CD4-positive, alpha-beta T cell treated with Interleukin-15 for 4 hours (primary cell): ENCODE measurements around the gene HHLA2.

Experiments
- DNase-seq: peaks from one replicate; pipeline ENCODE4 v3.0.0-alpha.2; 2020; ENCODE audit warnings: low spot score

HHLA2 gene

GRCh38 chr3:108300103-108300849, 3.9 kb downstream of the HHLA2 start:
- DNase-seq = no peak

GRCh38 chr3:108301695-108302404, 5.5 kb downstream of the HHLA2 start:
- peak; percentile 29 for DNase-seq

GRCh38 chr3:108302570-108302969, 6.2 kb downstream of the HHLA2 start:
- no peak for DNase-seq

GRCh38 chr3:108305484-108306172, 9.3 kb downstream of the HHLA2 start:
- no peak for DNase-seq

GRCh38 chr3:108311797-108312196, 15.4 kb downstream of the HHLA2 start:
- DNase-seq = no peak

- DNase-seq = no peak
Observed at GRCh38 chr3:108312656-108313055, 16.3 kb downstream of the HHLA2 start.

- no peak for DNase-seq
Observed at GRCh38 chr3:108315767-108316301, 19.5 kb downstream of the HHLA2 start.

- no peak for DNase-seq
Observed at GRCh38 chr3:108319428-108320082, 23.2 kb downstream of the HHLA2 start.

GRCh38 chr3:108320746-108321350, 24.5 kb downstream of the HHLA2 start:
- no peak for DNase-seq

- DNase-seq = peak; percentile 4
Observed at GRCh38 chr3:108322352-108322751, 26.0 kb downstream of the HHLA2 start.

- DNase-seq = no peak
Observed at GRCh38 chr3:108324177-108324576, 27.8 kb downstream of the HHLA2 start.

- DNase-seq = no peak
Observed at GRCh38 chr3:108327168-108327567, 30.8 kb downstream of the HHLA2 start.

GRCh38 chr3:108328821-108329486, 32.6 kb downstream of the HHLA2 start:
- peak; percentile 2 for DNase-seq

GRCh38 chr3:108329508-108329907, 33.2 kb downstream of the HHLA2 start:
- no peak for DNase-seq

- no peak for DNase-seq
Observed at GRCh38 chr3:108329947-108330346, 33.6 kb downstream of the HHLA2 start.

- DNase-seq = no peak
Observed at GRCh38 chr3:108331792-108332191, 35.4 kb downstream of the HHLA2 start.

- DNase-seq = no peak
Observed at GRCh38 chr3:108333961-108334360, 37.6 kb downstream of the HHLA2 start.

- no peak for DNase-seq
Observed at GRCh38 chr3:108334701-108335100, 38.4 kb downstream of the HHLA2 start.

- DNase-seq = no peak
Observed at GRCh38 chr3:108338901-108339545, 42.7 kb downstream of the HHLA2 start.

- DNase-seq = no peak
Observed at GRCh38 chr3:108341911-108342310, 45.6 kb downstream of the HHLA2 start.
